Neuronal stem cell (in vitro differentiated cells): Measurements from ENCODE around the gene PRKAR2A.
A peak's percentile ranks its signal among the peaks of the same experiment; 100 is the strongest.
"Not testable (repeated sequence)": the region's sequence is repeated elsewhere in the genome, so short reads cannot be mapped to it uniquely, and the experiment has no call there.

Experiments used
- DNase-seq: peaks from one replicate; pipeline ENCODE4 v3.0.0-alpha.2; 2013; ENCODE audit warnings: low spot score
- H2AFZ ChIP-seq: one replicate; pipeline ENCODE4 v1.6.1; 2013; ENCODE audit warnings: mild to moderate bottlenecking, low read length, inconsistent platforms
- H2AK5ac ChIP-seq: 2 replicates; pipeline ENCODE4 v1.6.1; 2013; ENCODE audit warnings: low read depth, mild to moderate bottlenecking, inconsistent platforms, low read length, moderate library complexity, mixed read lengths
- H2BK120ac ChIP-seq: 2 replicates; pipeline ENCODE4 v1.6.1; 2013; ENCODE audit warnings: low read depth, mild to moderate bottlenecking, inconsistent platforms, low read length, moderate library complexity, mixed read lengths
- H2BK12ac ChIP-seq: one replicate; pipeline ENCODE4 v1.6.1; 2013; ENCODE audit warnings: low read length, inconsistent platforms
- H2BK15ac ChIP-seq: 2 replicates; pipeline ENCODE4 v1.6.1; 2013; ENCODE audit warnings: mild to moderate bottlenecking, low read length, inconsistent platforms, mixed read lengths
- H2BK5ac ChIP-seq: one replicate; pipeline ENCODE4 v1.6.1; 2013; ENCODE audit warnings: inconsistent platforms, mild to moderate bottlenecking, low read length, moderate library complexity
- H3K14ac ChIP-seq: one replicate; pipeline ENCODE4 v1.6.1; 2013; ENCODE audit warnings: low read length, inconsistent platforms
- H3K18ac ChIP-seq: 2 replicates; pipeline ENCODE4 v1.6.1; 2013; ENCODE audit warnings: low read length, inconsistent platforms
- H3K23ac ChIP-seq: 2 replicates; pipeline ENCODE4 v1.6.1; 2013; ENCODE audit warnings: low read depth, mild to moderate bottlenecking, mixed read lengths, low read length, inconsistent platforms; ENCODE audit not compliant: poor library complexity
- H3K27ac ChIP-seq: replicated peaks from 3 replicates; pipeline ENCODE4 v1.5.1; 2013; ENCODE audit warnings: low read length, inconsistent platforms
- H3K27me3 ChIP-seq, 3 experiments: 2 replicates each; pipeline ENCODE4 v1.6.1; 2013; ENCODE audit warnings: low read length in 3 of 3, mild to moderate bottlenecking in 2 of 3, inconsistent platforms in 1 of 3, low read depth in 1 of 3, mixed read lengths in 1 of 3, moderate library complexity in 1 of 3; ENCODE audit not compliant: control insufficient read depth in 3 of 3, insufficient read depth in 3 of 3
- H3K36me3 ChIP-seq, 2 donors: replicated peaks in 1 of 2; 2 replicates each; pipeline ENCODE4 v1.6.1; 2013; ENCODE audit warnings: low read length in 2 of 2; ENCODE audit not compliant: control insufficient read depth in 2 of 2, insufficient read depth in 2 of 2
- H3K4ac ChIP-seq: 2 replicates; pipeline ENCODE4 v1.6.1; 2013; ENCODE audit warnings: inconsistent platforms, mild to moderate bottlenecking, low read length, moderate library complexity
- H3K4me1 ChIP-seq, 2 donors: 1 replicate in 1 of 2; 2 replicates in 1 of 2; pipeline ENCODE4 v1.6.1; 2013; ENCODE audit warnings: low read length in 2 of 2, low read depth in 1 of 2; ENCODE audit not compliant: control insufficient read depth in 2 of 2, insufficient read depth in 1 of 2
- H3K4me2 ChIP-seq: one replicate; pipeline ENCODE4 v1.6.1; 2013; ENCODE audit warnings: mild to moderate bottlenecking, low read length, inconsistent platforms; ENCODE audit not compliant: insufficient read depth, poor library complexity, severe bottlenecking
- H3K4me3 ChIP-seq, 2 donors: 2 replicates each; pipeline ENCODE4 v1.5.1; 2013; ENCODE audit warnings: low read length in 2 of 2, mild to moderate bottlenecking in 2 of 2, inconsistent platforms in 1 of 2, moderate library complexity in 1 of 2
- H3K79me1 ChIP-seq: one replicate; pipeline ENCODE4 v1.6.1; 2013; ENCODE audit warnings: low read depth, mild to moderate bottlenecking, inconsistent platforms, low read length, moderate library complexity
- H3K9ac ChIP-seq: one replicate; pipeline ENCODE4 v1.6.1; 2013; ENCODE audit warnings: mild to moderate bottlenecking, low read depth, low read length, inconsistent platforms; ENCODE audit not compliant: poor library complexity
- H3K9me3 ChIP-seq, 2 donors: replicated peaks in 1 of 2; 2 replicates each; pipeline versions ENCODE3 to v1.6.1; 2013; ENCODE audit warnings: low read length in 2 of 2, mild to moderate bottlenecking in 2 of 2, inconsistent platforms in 1 of 2, low read depth in 1 of 2, mixed read lengths in 1 of 2, moderate library complexity in 1 of 2; ENCODE audit not compliant: control insufficient read depth in 2 of 2, insufficient read depth in 1 of 2
- H4K8ac ChIP-seq: one replicate; pipeline ENCODE4 v1.6.1; 2013; ENCODE audit warnings: low read depth, mild to moderate bottlenecking, inconsistent platforms, low read length, moderate library complexity
- H4K91ac ChIP-seq: one replicate; pipeline ENCODE4 v1.6.1; 2013; ENCODE audit warnings: low read length, low read depth, mild to moderate bottlenecking, inconsistent platforms; ENCODE audit not compliant: poor library complexity
- WGBS, 2 donors: extraction: QIAGEN DNeasy Blood & Tissue Kit; methylation state at CpG; one replicate each; pipeline ENCODE4 v1.1.7; 2013; ENCODE audit warnings: missing lambda C conversion rate in 2 of 2, mixed read lengths in 1 of 2; ENCODE audit not compliant: insufficient read length in 2 of 2, insufficient replicate concordance in 1 of 2; ENCODE audit errors: extremely low coverage in 2 of 2; 5-methylcytosine and 5-hydroxymethylcytosine counted together

The PRKAR2A gene

GRCh38 chr3:48830715-48831114, 17.0 kb downstream of the PRKAR2A start:
- peaks cover 0 to 6% of the 10 kb centered on the region in 2 donors for H3K4me1 ChIP-seq
- H3K4ac ChIP-seq, result no peak overlapping the region
- H3K36me3 ChIP-seq, result no peaks in the 10 kb centered on the region
- H3K14ac ChIP-seq, result no peak overlapping the region
- H3K79me1 ChIP-seq, result no peaks in the 10 kb centered on the region
- no peak overlapping the region for H3K9ac ChIP-seq
- H3K9me3 ChIP-seq, result no peaks in the 10 kb centered on the region
- no peak overlapping the region for H3K4me3 ChIP-seq
- DNase-seq, result no peak
- no peak overlapping the region for H3K18ac ChIP-seq
- H4K91ac ChIP-seq, result no peak overlapping the region
- H2BK120ac ChIP-seq, result no peak overlapping the region
- H3K27ac ChIP-seq, result no peak overlapping the region
- no peaks in the 10 kb centered on the region for H3K27me3 ChIP-seq
- H2BK15ac ChIP-seq, result no peak overlapping the region
- no peak overlapping the region for H2AFZ ChIP-seq
- no peak overlapping the region for H3K23ac ChIP-seq
- WGBS, 2 donors, result no CpG with 5 or more reads among the region's 6 CpGs
- no peak overlapping the region for H3K4me2 ChIP-seq
- no peak overlapping the region for H2BK5ac ChIP-seq
- no peak overlapping the region for H2AK5ac ChIP-seq
- H2BK12ac ChIP-seq, result no peak overlapping the region
- no peak overlapping the region for H4K8ac ChIP-seq

DNA sequence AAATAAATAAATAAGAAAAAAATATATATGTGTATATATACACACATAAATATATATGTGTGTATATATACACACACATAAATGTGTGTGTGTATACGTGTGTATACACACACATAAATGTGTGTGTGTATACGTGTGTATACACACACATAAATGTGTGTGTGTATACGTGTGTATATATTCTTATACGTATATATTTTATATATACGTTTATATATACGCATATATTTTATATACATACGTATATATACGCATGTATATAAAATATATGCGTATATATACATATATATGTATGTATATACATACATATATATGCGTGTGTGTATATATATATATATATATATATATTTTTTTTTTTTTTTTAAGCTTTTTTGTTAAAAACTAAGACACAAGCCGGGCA, 18.1 kb downstream of the PRKAR2A start:
- not testable (repeated sequence) for H3K18ac ChIP-seq

DNA sequence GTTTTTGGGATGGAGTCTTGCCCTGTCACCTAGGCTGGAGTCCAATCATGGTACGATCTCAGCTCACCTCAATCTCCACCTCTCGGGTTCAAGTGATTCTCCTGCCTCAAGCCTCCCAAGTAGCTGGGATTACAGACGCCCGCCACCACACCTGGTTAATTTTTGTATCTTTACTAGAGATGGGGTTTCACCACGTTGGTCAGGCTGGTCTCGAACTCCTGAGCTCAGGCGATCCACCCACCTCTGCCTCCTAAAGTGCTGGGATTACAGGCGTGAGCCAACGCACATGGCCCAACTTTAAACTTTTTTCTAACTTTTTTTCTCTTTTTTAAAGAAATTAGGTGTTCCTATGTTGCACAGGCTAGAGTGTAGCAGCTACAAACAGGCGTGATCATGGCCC, 19.8 kb downstream of the PRKAR2A start:
- H3K9me3 ChIP-seq, H2BK15ac ChIP-seq, H3K79me1 ChIP-seq, DNase-seq, H3K9ac ChIP-seq, H3K36me3 ChIP-seq, H2AFZ ChIP-seq, H3K27me3 ChIP-seq, H3K4me2 ChIP-seq, H4K91ac ChIP-seq, H2BK12ac ChIP-seq, H2BK5ac ChIP-seq, H3K18ac ChIP-seq, H3K23ac ChIP-seq, H3K27ac ChIP-seq, H3K14ac ChIP-seq, H3K4ac ChIP-seq, H3K4me1 ChIP-seq, H2BK120ac ChIP-seq, H4K8ac ChIP-seq, H2AK5ac ChIP-seq, H3K4me3 ChIP-seq: not testable (repeated sequence)
- no CpG with 5 or more reads among the region's 10 CpGs for WGBS, 2 donors

More for the DNA sequence above, 18.1 kb downstream of the PRKAR2A start:
- not testable (repeated sequence) for H2BK120ac ChIP-seq, H3K9ac ChIP-seq, H2BK5ac ChIP-seq, H3K4ac ChIP-seq, H3K9me3 ChIP-seq, H3K23ac ChIP-seq, H2AFZ ChIP-seq, H4K91ac ChIP-seq, H3K4me1 ChIP-seq, H2BK12ac ChIP-seq, H3K14ac ChIP-seq, H3K4me2 ChIP-seq, H2AK5ac ChIP-seq, H2BK15ac ChIP-seq, H3K27me3 ChIP-seq, H3K27ac ChIP-seq, H3K36me3 ChIP-seq, DNase-seq, H3K79me1 ChIP-seq, H3K4me3 ChIP-seq, H4K8ac ChIP-seq
- WGBS, 2 donors, result no CpG with 5 or more reads among the region's 11 CpGs

DNA sequence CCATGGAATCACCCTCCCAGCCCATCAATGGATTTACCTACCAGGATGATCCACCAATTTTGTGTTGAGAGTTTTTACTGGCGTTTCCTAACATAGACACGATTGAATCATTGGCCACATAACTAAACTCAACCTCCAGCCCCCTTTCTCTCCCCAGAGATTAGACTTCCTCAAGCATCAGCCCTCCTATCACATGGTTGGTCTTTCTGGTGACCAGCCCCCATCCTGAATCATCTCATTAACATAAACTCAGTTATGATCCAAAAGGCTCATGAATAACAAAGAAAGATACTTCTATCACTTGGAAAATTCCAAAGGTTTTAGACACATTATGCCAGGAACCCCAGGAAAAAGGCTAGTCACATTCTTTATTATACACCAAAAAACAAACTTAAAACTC, 21.2 kb downstream of the PRKAR2A start:
- H3K23ac ChIP-seq, result no peak overlapping the region
- H3K4me2 ChIP-seq, result no peak overlapping the region
- no peak overlapping the region for H2BK120ac ChIP-seq
- H4K8ac ChIP-seq, result no peak overlapping the region
- H2BK5ac ChIP-seq, result no peak overlapping the region
- H3K18ac ChIP-seq, result no peak overlapping the region
- no peak overlapping the region for H2AK5ac ChIP-seq
- H3K9ac ChIP-seq, result no peak overlapping the region
- H3K4ac ChIP-seq, result no peak overlapping the region
- no peak overlapping the region for H4K91ac ChIP-seq
- H3K79me1 ChIP-seq, result no peaks in the 10 kb centered on the region
- no peak for DNase-seq
- H3K4me3 ChIP-seq, result no peak overlapping the region
- H3K27ac ChIP-seq, result no peak overlapping the region
- peaks cover 0 to 6% of the 10 kb centered on the region in 2 donors for H3K4me1 ChIP-seq
- H3K14ac ChIP-seq, result no peak overlapping the region
- no peaks in the 10 kb centered on the region for H3K9me3 ChIP-seq
- H2BK15ac ChIP-seq, result no peak overlapping the region
- WGBS, 2 donors, result no CpG with 5 or more reads among the region's 2 CpGs
- H2BK12ac ChIP-seq, result no peak overlapping the region
- H2AFZ ChIP-seq, result peak overlapping the region; percentile 28
- no peaks in the 10 kb centered on the region for H3K36me3 ChIP-seq
- no peaks in the 10 kb centered on the region for H3K27me3 ChIP-seq
